ENCODE results near the gene IFI27L2. TPM values are rescaled to one million over a fixed set of nuclear protein-coding genes. Genes with fewer than 3 reads are reported as not detected.

Gene IFI27L2
- total RNA-seq, 1 donor from 2014 or later, result 32.2 TPM

DNA sequence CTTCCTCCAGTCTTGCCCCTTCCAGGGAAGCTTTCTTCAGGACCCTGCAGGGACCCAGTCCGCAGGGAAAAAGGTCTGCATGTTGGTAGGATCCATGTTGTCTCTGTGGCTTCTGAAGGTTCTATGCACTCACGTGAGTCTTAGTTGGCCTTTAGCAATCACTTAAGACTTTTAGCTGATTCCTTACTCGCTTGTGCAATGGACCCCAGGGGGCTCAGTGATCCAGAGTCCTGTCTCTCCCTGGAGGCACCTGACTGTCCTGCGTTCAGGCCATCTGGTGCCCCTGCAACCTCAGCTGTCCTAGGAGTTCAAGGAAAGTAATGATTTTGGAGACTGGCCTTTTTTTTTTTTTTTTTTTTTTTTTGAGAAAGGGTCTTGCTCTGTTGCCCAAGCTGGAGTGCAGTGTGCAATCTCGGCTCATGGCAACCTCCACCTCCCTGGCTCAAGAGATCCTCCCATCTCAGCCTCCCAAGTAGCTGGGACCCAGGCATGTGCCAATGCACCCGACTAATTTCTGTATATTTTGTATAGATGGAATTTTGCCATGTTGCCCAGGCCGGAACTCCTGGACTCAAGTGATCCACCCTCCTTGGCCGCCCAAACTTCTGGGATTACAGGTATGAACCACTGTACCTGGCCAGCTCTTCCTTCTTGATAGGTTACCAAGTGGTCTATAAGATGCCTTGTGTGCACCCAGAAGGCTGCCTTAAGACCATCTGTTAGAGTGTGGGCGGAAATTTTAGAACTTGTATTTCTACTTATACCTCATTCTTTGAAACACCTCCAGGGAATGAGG lies 4.6 kb downstream of the IFI27L2 start:
- Mint-ChIP-seq H3K9me3 (ENCODE audit: low read depth) (no peaks in the 10 kb centered on the region), H3K36me3 (ENCODE audit: insufficient read depth) (no peaks in the 10 kb centered on the region), H3K27me3 (peaks cover 10% of the 10 kb centered on the region), H3K4me3 (ENCODE audit: low read depth) (no peak overlapping the region), H3K27ac (no peak overlapping the region), H3K4me1 (ENCODE audit: low read depth) (peaks cover 4% of the 10 kb centered on the region)
- DNase-seq (ENCODE audit: low spot score, unreplicated experiment), result no peak
- no peak for TF ChIP-seq CTCF (IDR thresholded peaks at IDR 0.05; ENCODE audit: unreplicated experiment)

- H3K4me1 Mint-ChIP-seq (ENCODE audit: low read depth), result peaks cover 2% of the 10 kb centered on the region
- no peak for DNase-seq (ENCODE audit: low spot score, unreplicated experiment)
Observed at GRCh38 chr14:94123868-94124267, 5.5 kb downstream of the IFI27L2 start.

DNA sequence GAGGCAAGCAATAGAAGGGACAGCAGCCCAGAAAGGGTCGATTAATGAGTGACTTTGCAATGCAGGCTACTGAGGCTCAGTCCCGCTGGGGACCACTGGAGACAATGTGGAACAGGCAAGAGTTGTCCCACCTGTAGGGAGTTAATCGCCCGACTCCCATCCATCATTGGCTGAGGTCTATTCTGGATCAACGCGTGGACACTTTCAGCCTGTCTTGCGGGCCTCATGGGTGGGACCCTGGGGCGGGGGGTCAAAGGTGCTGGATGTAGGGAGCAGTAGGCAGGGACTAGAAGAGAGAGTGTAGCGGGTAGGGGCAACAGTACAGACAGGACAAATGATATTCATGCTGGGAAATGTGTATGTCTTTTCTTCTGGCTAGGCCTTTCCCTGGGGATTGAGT lies 6.1 kb downstream of the IFI27L2 start:
- H3K9me3 Mint-ChIP-seq (ENCODE audit: low read depth), result no peaks in the 10 kb centered on the region
- no peak for TF ChIP-seq CTCF (IDR thresholded peaks at IDR 0.05; ENCODE audit: unreplicated experiment)

More at GRCh38 chr14:94123868-94124267, 5.5 kb downstream of the IFI27L2 start:
- H3K27ac Mint-ChIP-seq, result no peak overlapping the region
- no peak overlapping the region for H3K4me3 Mint-ChIP-seq (ENCODE audit: low read depth)
- H3K27me3 Mint-ChIP-seq, result peaks cover 10% of the 10 kb centered on the region
- TF ChIP-seq CTCF (IDR thresholded peaks at IDR 0.05; ENCODE audit: unreplicated experiment), result no peak
- no peaks in the 10 kb centered on the region for H3K9me3 Mint-ChIP-seq (ENCODE audit: low read depth)
- H3K36me3 Mint-ChIP-seq (ENCODE audit: insufficient read depth), result no peaks in the 10 kb centered on the region

DNA sequence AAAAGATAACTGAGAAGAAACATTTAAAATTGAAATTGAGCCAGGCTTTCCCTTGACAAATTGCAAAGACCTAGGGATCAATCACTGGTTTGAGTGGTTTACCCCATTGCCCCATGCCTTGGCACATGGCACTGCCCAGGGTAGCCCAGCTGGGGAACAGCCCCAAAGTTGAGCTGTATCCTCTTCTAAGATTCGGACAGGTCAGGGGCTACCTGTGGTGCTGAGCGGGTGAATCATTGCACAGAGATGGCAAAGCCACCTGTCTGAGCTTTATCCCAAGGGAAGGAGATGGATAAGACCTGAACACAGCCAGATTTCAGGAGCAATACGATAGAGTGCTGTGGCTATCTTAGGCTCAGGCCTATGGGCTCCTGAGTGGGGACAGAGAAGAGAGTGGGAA lies 7.0 kb downstream of the IFI27L2 start:
- no peak for TF ChIP-seq CTCF (IDR thresholded peaks at IDR 0.05; ENCODE audit: unreplicated experiment)
- peaks cover 13% of the 10 kb centered on the region for H3K27me3 Mint-ChIP-seq
- no peak overlapping the region for H3K27ac Mint-ChIP-seq
- H3K4me1 Mint-ChIP-seq (ENCODE audit: low read depth), result no peaks in the 10 kb centered on the region
- H3K36me3 Mint-ChIP-seq (ENCODE audit: insufficient read depth), result no peaks in the 10 kb centered on the region
- no peak for DNase-seq (ENCODE audit: low spot score, unreplicated experiment)
- H3K9me3 Mint-ChIP-seq (ENCODE audit: low read depth), result no peaks in the 10 kb centered on the region
- no peak overlapping the region for H3K4me3 Mint-ChIP-seq (ENCODE audit: low read depth)

More for the DNA sequence above, 6.1 kb downstream of the IFI27L2 start:
- peaks cover 10% of the 10 kb centered on the region for H3K27me3 Mint-ChIP-seq
- H3K4me3 Mint-ChIP-seq (ENCODE audit: low read depth), result no peak overlapping the region
- H3K4me1 Mint-ChIP-seq (ENCODE audit: low read depth), result no peaks in the 10 kb centered on the region
- no peaks in the 10 kb centered on the region for H3K36me3 Mint-ChIP-seq (ENCODE audit: insufficient read depth)
- no peak for DNase-seq (ENCODE audit: low spot score, unreplicated experiment)
- H3K27ac Mint-ChIP-seq, result no peak overlapping the region

DNA sequence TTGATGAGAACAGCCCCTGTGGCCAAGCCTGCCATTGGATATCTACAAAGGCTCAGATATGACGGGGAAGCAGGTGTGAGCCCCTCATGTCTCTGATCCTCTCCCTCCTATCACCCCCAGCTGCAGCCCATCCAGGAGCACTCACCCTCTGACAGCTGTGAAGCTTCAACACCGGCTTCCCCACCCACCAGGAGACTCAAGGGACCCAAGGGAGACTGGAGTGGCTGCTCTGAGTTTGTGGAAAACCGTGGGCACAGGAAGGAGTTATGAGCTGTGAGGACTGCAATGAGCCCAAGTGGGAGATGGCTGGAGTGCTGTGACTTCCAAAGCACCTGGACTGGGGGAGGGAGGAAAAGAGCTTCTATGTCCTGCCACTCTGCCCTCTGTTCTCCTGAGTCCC lies 7.9 kb downstream of the IFI27L2 start:
- TF ChIP-seq CTCF (IDR thresholded peaks at IDR 0.05; ENCODE audit: unreplicated experiment), result no peak
- no peaks in the 10 kb centered on the region for H3K9me3 Mint-ChIP-seq (ENCODE audit: low read depth)
- H3K27ac Mint-ChIP-seq, result no peak overlapping the region
- H3K4me1 Mint-ChIP-seq (ENCODE audit: low read depth), result no peaks in the 10 kb centered on the region
- DNase-seq (ENCODE audit: low spot score, unreplicated experiment), result no peak
- H3K36me3 Mint-ChIP-seq (ENCODE audit: insufficient read depth), result no peaks in the 10 kb centered on the region
- H3K4me3 Mint-ChIP-seq (ENCODE audit: low read depth), result no peak overlapping the region
- peaks cover 13% of the 10 kb centered on the region for H3K27me3 Mint-ChIP-seq
